H1 (cell line): ENCODE measurements around the gene DKC1.

ENCODE experiments used
- BRCA1 ChIP-seq: IDR thresholded peaks from 2 replicates; pipeline ENCODE4 v1.6.1; 2012; ENCODE audit warnings: low read depth, low read length, improper control_type of control experiment
- CBX5 ChIP-seq: fragments of 300-800, 300-1000 bp; sonication (generic); IDR thresholded peaks from 2 replicates; pipeline ENCODE4 v1.7.1; 2016; ENCODE audit warnings: antibody characterized with exemption, low read length, low read depth
- CEBPB ChIP-seq: IDR thresholded peaks from 2 replicates; pipeline ENCODE4 v1.6.1; 2012; ENCODE audit warnings: low read depth, low read length
- CTCF ChIP-seq, 3 experiments: IDR thresholded peaks; 1 replicate in 2 of 3; 2 replicates in 1 of 3; pipeline versions ENCODE4 v1.5.1 to v1.6.1; 2011; ENCODE audit warnings: low read length in 3 of 3, mild to moderate bottlenecking in 3 of 3, inconsistent platforms in 2 of 3, low read depth in 1 of 3, moderate library complexity in 1 of 3; ENCODE audit not compliant: insufficient read depth in 1 of 3; ENCODE audit errors: control extremely low read depth in 1 of 3
- KDM1A ChIP-seq: fragments of 200-600, 300-600 bp; sonication (generic); IDR thresholded peaks from 2 replicates; pipeline ENCODE4 v1.7.1; 2016; ENCODE audit warnings: mild to moderate bottlenecking, low read length, borderline replicate concordance
- MAFK ChIP-seq: IDR thresholded peaks from 2 replicates; pipeline ENCODE4 v1.6.1; 2012; ENCODE audit warnings: low read depth, mild to moderate bottlenecking, improper control_type of control experiment, low read length
- POLR2A ChIP-seq, 2 experiments: IDR thresholded peaks; 1 replicate in 1 of 2; 2 replicates in 1 of 2; pipeline ENCODE4 v1.6.1; 2011; ENCODE audit warnings: low read depth in 2 of 2, low read length in 2 of 2, mild to moderate bottlenecking in 2 of 2; ENCODE audit errors: control extremely low read depth in 1 of 2
- POLR2AphosphoS5 ChIP-seq: IDR thresholded peaks from 2 replicates; pipeline ENCODE4 v1.6.1; 2011; ENCODE audit warnings: low read depth, low read length
- SIX5 ChIP-seq: IDR thresholded peaks from 2 replicates; pipeline ENCODE4 v1.6.1; 2011; ENCODE audit warnings: mild to moderate bottlenecking, low read depth, low read length
- SP2 ChIP-seq: IDR thresholded peaks from 2 replicates; pipeline ENCODE4 v1.6.1; 2012; ENCODE audit warnings: mild to moderate bottlenecking, low read length, inconsistent platforms
- TAF1 ChIP-seq: IDR thresholded peaks from 2 replicates; pipeline ENCODE4 v1.6.1; 2011; ENCODE audit warnings: mild to moderate bottlenecking, low read depth, low read length
- TBP ChIP-seq: IDR thresholded peaks from 2 replicates; pipeline ENCODE4 v1.6.1; 2011; ENCODE audit warnings: low read depth, low read length, improper control_type of control experiment

DNA sequence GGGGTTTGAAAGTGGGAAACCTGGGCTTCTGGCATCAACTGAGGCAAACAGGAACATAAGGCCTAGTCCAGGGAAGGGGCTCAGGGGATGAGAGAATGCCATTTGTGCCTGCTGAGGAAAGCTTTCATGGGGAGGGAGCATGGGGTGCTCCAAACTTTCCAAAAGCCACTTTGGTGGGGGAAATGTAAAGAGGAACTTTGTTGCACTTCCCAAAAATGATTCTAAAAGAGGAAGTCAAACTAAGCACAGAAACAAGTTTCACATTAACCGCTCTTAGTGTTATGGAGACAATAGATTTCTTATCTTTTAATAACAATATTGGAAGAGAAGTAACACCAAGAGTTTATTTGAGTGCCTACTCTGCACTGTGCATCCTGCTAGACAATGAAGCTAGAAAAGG lies 44.0 kb upstream of the DKC1 start:
- TF ChIP-seq TBP (no peak), SIX5 (no peak), CTCF (IDR thresholded peaks at IDR 0.05; ENCODE audit: control extremely low read depth in 1 of 3, insufficient read depth in 1 of 3, low read depth in 1 of 3, low read length in 3 of 3) (no peak), SP2 (no peak), MAFK (no peak), POLR2A (IDR thresholded peaks at IDR 0.05; ENCODE audit: control extremely low read depth in 1 of 2, low read depth in 2 of 2, low read length in 2 of 2) (no peak), TAF1 (no peak), CEBPB (no peak), CBX5 (no peak), KDM1A (no peak), BRCA1 (no peak), POLR2AphosphoS5 (no peak)
